Inflammatory macrophage (primary cell): ENCODE measurements around the gene LRRIQ4.

Experiments
- DNase-seq, 2 donors: peaks; one replicate each; pipeline ENCODE4 v3.0.0-alpha.2; 2020 to 2022

The LRRIQ4 gene

GRCh38 chr3:169809230-169809795, 3.4 kb upstream of the LRRIQ4 start:
- no peak for DNase-seq

DNA sequence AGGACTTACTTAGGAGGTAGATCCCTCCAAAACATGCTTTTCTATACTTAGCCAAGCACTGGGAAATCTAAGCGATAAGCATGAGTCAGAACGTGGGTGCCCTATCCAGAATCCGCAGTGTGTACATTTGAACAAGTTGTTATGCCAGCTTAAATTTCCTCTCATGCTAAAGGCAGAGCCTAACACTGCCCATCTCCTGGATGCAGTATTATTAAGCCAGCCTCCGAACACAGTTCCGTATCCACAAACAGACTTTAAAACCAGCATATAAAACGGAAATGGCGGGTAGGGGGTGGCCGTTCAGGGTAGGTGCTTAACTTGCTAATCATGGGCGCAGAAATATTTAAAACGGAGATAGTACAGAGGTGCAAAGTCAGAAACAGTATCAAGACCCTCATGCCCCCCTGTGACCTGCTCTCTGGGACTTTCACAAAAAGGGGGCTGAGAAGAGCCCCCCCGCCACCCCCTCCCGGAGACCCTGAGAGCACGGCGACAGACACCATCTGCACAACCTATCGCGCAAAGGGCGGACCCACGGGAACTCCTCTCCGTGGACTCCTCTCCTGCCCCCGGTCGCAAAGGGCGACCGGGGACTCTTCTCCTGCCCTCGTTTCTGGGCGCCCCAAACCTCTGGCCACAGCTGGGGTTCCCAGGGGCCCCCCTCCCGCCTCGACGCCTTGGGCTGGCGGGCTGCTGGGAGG, 889 bp upstream of the LRRIQ4 start:
- no peak for DNase-seq

DNA sequence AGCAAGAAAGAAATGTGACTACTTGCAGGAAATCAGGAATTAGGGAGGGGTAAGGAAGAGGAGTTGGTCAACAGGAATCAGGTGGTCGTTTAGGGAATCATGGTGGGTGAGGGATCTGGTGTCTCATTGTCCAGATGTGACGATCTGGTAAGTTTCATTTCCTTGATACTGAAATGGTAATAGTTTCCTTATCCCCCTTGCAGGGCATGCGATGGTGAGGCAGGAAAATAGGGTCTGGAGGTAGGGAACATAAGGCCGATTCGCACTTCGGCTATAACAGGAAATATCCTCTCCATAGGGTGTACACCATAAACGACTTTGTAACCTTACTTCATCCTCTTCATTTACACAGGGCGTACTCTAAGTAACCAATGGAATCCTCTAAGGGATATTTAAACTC, 608 bp downstream of the LRRIQ4 start:
- no peak for DNase-seq

- DNase-seq = peak; percentile 18 to 40
These were observed 1.3 kb downstream of the LRRIQ4 start for GRCh38 chr3:169813757-169814517.

GRCh38 chr3:169815590-169816150, 3.0 kb downstream of the LRRIQ4 start:
- DNase-seq = no peak

GRCh38 chr3:169818316-169818715, 5.6 kb downstream of the LRRIQ4 start:
- DNase-seq = no peak

DNA sequence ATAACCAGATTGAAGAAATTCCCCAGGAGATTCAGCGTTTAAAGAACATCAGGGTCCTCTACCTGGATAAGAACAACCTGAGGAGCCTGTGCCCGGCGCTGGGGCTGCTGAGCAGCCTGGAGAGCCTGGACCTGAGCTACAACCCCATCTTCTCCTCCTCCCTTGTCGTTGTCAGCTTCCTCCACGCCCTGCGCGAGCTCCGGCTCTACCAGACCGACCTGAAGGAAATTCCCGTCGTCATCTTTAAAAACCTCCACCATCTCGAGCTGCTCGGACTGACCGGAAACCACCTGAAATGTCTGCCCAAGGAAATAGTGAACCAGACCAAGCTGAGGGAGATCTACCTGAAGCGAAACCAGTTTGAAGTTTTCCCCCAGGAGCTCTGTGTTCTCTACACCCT, 9.4 kb downstream of the LRRIQ4 start:
- DNase-seq = no peak

GRCh38 chr3:169822540-169822939, 9.9 kb downstream of the LRRIQ4 start:
- DNase-seq = no peak

DNA sequence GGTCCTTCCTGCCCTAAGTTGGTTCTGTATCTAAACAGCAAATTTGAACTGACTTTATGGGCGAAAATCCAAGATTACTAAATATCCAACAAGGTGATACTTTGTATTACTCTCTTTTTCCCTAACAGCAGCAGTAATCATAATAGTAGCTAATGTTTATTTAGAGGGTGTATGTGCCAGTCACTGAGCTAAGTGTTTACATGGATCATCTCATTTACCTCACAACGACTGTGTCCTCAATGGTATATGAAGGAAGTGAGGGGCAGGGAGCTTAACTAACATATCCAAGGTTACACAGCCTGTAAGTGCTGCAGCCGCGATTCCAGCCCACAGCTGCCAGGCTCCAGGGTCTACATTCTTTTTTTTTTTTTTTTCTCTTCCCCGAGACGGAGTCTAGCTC, 10.3 kb downstream of the LRRIQ4 start:
- DNase-seq = no peak

GRCh38 chr3:169825316-169825715, 12.6 kb downstream of the LRRIQ4 start:
- DNase-seq = no peak

GRCh38 chr3:169827712-169828111, 15.0 kb downstream of the LRRIQ4 start:
- peak; percentile 48 to 64 for DNase-seq

DNA sequence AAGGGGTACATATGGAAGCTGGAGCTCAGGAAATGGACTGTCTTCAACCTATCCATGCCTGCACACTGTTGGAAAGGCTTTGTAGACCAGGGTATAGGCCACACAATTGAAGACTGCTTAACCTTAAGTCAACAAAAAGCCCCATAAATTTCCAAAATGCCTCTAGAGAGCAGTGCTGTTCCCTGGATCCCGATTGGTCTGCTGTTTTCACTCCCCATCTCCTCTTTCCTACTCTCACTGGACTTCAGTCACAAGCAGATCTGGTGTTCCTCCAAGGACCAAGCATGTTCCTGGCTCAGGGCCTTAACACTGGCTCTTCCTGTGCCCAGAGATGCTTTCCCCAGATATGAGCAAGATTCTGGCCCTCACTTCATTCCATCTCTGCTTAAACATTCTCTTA, 22.9 kb downstream of the LRRIQ4 start:
- DNase-seq = no peak

GRCh38 chr3:169836078-169836941, 23.6 kb downstream of the LRRIQ4 start:
- DNase-seq = peak; percentile 19 to 35

DNA sequence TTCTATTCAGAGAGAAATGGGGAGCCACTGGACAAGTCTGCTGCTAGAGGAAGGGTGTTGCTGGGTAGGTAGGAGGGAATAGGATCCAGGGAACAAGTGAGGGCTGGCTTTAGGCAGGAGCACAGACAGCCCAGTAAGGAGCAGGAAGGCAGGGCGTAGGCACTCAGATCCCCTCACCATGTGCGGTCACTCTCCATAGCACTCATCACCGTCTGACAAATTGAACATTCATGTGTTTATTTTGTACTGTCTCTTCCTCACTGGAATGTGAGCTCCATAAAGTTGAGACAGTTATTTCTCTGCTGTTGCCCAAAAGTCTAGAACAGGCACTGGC, 24.2 kb downstream of the LRRIQ4 start:
- no peak for DNase-seq

DNA sequence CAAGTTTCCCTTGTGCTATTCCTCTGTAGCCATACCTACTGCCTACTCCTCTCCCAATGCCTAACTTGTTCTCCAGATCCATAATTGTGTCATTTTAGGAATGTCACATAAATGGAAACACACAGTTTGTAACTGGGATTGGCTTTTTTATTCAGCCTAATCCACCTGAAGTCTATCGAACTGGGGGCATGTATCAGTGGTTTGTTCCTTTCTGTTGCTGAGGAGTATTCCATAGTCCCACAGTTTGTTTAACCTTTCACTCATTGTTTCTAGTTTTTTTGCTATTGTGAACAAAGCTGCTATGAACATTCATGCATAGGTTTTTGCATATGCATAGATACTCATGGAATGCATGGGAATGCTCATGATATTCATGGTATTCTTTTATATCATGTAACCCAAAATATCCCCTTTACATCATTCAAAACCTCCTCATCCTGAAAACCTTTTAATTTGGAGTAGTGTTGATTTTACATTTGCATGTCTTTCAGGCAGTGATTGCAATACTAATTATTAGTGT, 25.9 kb downstream of the LRRIQ4 start:
- no peak for DNase-seq

DNA sequence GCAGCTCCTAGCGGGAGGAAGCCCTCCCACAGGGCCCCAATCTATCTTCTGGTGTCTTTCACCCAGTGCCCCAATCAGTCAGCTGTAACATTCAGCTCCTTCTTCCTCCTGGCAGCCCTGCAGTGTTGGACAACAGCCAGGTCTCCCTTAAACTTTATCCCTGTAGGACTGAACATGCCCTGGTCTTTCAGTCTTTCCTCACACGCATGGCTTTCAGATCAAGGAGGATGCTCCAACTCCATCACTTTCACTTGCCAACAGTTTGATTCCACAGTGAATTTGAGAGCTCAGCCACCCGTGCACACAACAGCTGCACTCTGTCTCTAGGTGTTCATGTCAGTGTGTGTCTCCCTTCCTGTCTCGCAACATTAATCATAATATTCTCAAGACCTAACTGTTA, 28.5 kb downstream of the LRRIQ4 start:
- DNase-seq = no peak

GRCh38 chr3:169842960-169843359, 30.3 kb downstream of the LRRIQ4 start:
- DNase-seq = peak; percentile 18 to 19

DNA sequence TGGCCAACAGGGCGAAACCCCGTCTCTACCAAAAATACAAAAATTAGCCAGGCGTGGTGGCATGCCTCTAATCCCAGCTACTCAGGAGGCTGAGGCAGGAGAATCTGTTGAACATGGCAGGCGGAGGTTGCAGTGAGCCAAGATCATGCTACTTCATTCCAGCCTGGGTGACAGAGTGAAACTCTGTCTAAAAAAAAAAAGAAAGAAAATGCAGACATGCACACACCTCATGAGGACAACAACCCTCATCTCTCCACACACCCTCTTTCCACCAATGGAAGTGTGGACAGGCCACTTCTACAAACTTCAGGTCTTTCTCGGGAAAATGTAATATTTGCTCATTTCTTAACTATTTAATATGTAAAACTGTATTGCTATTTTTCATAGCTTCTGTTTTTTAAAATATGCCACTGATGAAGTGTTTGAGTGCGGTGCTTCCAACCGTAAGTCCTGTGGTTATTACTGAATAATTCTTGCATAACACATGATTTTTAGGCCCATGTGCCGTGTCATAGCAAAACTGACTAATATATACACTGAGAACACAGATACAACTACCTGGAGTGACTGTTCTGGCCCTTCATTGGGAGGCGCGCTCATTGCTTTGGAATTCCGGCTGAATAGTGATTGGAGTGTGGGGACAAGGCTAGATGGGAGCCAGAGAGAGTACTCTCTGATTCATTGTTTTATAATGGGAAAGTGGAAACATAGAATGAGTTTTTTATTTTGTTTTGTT, 34.0 kb downstream of the LRRIQ4 start:
- DNase-seq = no peak

GRCh38 chr3:169847896-169848295, 35.2 kb downstream of the LRRIQ4 start:
- DNase-seq = no peak

GRCh38 chr3:169848741-169849140, 36.1 kb downstream of the LRRIQ4 start:
- no peak for DNase-seq

DNA sequence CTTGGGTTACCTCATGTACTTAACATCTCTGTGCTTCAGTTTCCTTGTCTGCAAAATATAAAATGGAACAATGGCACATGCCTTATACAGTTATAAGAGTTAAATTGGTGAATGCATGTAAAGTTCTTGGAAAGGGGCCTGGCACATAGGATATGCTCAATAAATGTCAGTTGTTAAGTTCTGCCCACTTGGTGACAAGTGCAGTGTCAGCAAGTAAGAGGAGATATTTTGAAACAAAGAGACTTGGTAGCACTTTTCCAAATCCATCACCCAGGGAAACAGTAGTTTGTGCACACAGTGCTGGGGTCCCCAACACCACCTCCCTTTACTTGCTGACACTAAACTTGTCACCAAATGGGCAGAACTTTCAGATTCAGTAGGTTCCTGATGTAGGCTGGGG, 37.9 kb downstream of the LRRIQ4 start:
- DNase-seq = no peak

DNA sequence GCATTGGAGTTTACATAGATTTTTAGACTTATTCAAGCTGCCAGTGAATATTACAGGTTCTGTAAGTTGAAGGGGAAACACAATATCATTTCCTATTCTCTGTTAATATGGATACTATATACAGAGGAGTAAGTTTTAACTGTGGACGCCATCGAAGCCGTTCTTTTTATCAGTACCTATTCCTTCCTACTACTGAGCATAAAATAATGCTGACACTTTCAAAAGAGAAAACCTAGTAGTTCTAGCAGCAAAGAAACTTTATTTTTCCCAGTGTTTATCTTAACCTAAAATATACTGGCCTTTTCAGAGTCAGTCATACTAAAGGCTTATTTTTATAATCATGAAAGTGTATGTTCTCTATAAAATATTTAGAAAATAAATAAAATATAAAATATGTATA, 42.8 kb downstream of the LRRIQ4 start:
- no peak for DNase-seq
